NCI-H1694 (cell line): ENCODE data around the gene TMCC1.
"Not testable (repeated sequence)": the region's sequence is repeated elsewhere in the genome, so short reads cannot be mapped to it uniquely, and the experiment has no call there.

Source experiments
- DNase-seq: peaks from one replicate; lab custom pipeline; 2025; lab: John Stamatoyannopoulos, UW

TMCC1 gene

GRCh38 chr3:129893581-129894070 is at the start of gene TMCC1:
TSS of gene TMCC1 (minus strand) at chr3:129893711.
- DNase-seq, result peak; percentile 57

GRCh38 chr3:129943020-129943419 is 49.5 kb upstream of the TMCC1 start:
- no peak for DNase-seq

- peak; percentile 78 for DNase-seq
Measured at GRCh38 chr3:129942296-129942695, 48.8 kb upstream of the TMCC1 start.

GRCh38 chr3:129940086-129940485 is 46.6 kb upstream of the TMCC1 start:
- no peak for DNase-seq

GRCh38 chr3:129938140-129938930 is 44.8 kb upstream of the TMCC1 start:
- no peak for DNase-seq

GRCh38 chr3:129937717-129938116 is 44.2 kb upstream of the TMCC1 start:
- no peak for DNase-seq

- DNase-seq, result no peak
Measured at GRCh38 chr3:129936757-129937156, 43.2 kb upstream of the TMCC1 start.

- peak; percentile 48 for DNase-seq
Measured at GRCh38 chr3:129934234-129935123, 41.0 kb upstream of the TMCC1 start.

GRCh38 chr3:129933471-129933870 is 40.0 kb upstream of the TMCC1 start:
- DNase-seq, result no peak

- no peak for DNase-seq
Measured at GRCh38 chr3:129929383-129929782, 35.9 kb upstream of the TMCC1 start.

- DNase-seq, result no peak
Measured at GRCh38 chr3:129927072-129927471, 33.6 kb upstream of the TMCC1 start.

GRCh38 chr3:129919806-129920205 is 26.3 kb upstream of the TMCC1 start:
- DNase-seq, result no peak

GRCh38 chr3:129919357-129919756 is 25.8 kb upstream of the TMCC1 start:
- DNase-seq, result no peak

GRCh38 chr3:129918461-129918860 is 24.9 kb upstream of the TMCC1 start:
- DNase-seq, result no peak

- no peak for DNase-seq
Measured at GRCh38 chr3:129917423-129918007, 24.0 kb upstream of the TMCC1 start.

- no peak for DNase-seq
Measured at GRCh38 chr3:129913618-129914017, 20.1 kb upstream of the TMCC1 start.

- DNase-seq, result no peak
Measured at GRCh38 chr3:129911261-129911861, 17.9 kb upstream of the TMCC1 start.

GRCh38 chr3:129909235-129909634 is 15.7 kb upstream of the TMCC1 start:
- not testable (repeated sequence) for DNase-seq

GRCh38 chr3:129908417-129908816 is 14.9 kb upstream of the TMCC1 start:
- DNase-seq, result no peak

- not testable (repeated sequence) for DNase-seq
Measured at GRCh38 chr3:129901272-129901671, 7.8 kb upstream of the TMCC1 start.

- DNase-seq, result no peak
Measured at GRCh38 chr3:129897026-129897425, 3.5 kb upstream of the TMCC1 start.
